PC-3 (cell line): Measurements from ENCODE around the gene GFOD2.

Source experiments
- EZH2 ChIP-seq: fragments of 300-600 bp; sonication (generic); IDR thresholded peaks from one replicate; pipeline ENCODE4 v1.6.1; 2017; ENCODE audit warnings: antibody characterized with exemption, mild to moderate bottlenecking, low read length; ENCODE audit not compliant: unreplicated experiment
- TF ChIP-seq, protein P1 (sequence below): fragments of 300-600 bp; sonication (generic); conservative IDR thresholded peaks from 2 replicates; pipeline ENCODE4 v1.5.1; 2017; ENCODE audit warnings: antibody characterized with exemption, low read depth, mild to moderate bottlenecking, low read length

DNA sequence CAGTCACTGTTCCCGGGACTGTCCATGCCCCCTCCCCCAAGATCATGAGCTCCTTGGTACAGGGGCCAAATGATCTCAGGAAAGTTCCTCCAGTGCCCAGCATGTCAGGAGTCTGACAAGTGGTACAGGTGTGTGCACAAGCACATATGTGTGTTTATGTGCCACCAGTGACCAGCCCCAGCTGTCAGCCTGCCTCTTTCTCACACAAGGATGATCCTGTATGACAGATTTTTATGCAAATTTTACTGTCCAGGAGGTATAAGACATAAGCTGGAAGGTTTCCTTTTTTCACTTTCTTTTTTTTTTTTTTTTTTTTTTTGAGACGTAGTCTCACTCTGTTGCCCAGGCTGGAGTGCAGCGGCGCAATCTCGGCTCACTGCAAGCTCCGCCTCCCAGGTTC is 31.4 kb upstream of the GFOD2 start:
- TF ChIP-seq, protein P1, sequence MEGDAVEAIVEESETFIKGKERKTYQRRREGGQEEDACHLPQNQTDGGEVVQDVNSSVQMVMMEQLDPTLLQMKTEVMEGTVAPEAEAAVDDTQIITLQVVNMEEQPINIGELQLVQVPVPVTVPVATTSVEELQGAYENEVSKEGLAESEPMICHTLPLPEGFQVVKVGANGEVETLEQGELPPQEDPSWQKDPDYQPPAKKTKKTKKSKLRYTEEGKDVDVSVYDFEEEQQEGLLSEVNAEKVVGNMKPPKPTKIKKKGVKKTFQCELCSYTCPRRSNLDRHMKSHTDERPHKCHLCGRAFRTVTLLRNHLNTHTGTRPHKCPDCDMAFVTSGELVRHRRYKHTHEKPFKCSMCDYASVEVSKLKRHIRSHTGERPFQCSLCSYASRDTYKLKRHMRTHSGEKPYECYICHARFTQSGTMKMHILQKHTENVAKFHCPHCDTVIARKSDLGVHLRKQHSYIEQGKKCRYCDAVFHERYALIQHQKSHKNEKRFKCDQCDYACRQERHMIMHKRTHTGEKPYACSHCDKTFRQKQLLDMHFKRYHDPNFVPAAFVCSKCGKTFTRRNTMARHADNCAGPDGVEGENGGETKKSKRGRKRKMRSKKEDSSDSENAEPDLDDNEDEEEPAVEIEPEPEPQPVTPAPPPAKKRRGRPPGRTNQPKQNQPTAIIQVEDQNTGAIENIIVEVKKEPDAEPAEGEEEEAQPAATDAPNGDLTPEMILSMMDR, result no peak
- TF ChIP-seq EZH2, result no peak
